ENCODE measurements around the gene NEUROG1. TPM values are rescaled to one million over a fixed set of nuclear protein-coding genes. Genes with fewer than 3 reads are reported as not detected.

NEUROG1 gene
- total and polyA plus RNA-seq, 2 of the 13 experiments (the other 11 are each of a cell fraction or from before 2014, with no cell fraction given) = not detected

DNA sequence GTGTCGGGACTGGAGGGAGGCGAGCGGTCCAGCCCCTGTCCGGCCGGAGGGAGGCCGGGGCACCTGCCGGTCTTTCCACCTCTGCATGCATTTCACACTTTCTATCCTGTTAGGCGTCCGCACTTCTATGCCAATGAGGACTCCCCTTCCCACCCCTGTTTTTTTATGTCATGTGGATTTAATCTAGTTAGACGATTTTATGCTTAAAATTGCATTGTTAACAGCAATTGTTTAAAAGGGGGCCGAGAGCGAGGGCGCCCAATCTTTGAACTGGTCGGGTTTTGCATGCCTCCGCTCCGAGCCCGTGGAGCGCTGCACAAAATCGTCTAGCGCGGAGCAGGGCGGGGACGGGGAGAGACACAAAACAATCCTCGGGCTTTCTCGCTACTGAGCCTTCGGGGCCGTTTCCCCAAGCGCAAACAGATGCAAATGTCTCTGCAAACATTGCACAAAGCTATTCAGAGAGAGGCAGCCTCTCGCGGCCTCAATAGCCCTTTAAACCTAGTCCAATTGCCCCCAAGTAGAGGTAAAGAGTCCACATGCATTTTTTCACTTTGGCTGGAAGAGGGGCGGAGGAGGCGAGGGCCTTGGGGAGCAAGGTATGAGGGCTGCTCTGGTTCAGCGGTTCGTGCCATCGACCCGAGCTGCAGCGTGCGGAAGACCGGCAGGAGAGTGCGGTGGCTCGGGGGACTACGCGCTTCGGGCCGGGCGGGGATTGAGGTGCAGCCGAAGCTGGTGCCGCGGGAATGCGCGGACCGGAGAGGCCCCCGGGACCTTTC, 46.1 kb downstream of the NEUROG1 start (continued):
- TF ChIP-seq, protein P1, sequence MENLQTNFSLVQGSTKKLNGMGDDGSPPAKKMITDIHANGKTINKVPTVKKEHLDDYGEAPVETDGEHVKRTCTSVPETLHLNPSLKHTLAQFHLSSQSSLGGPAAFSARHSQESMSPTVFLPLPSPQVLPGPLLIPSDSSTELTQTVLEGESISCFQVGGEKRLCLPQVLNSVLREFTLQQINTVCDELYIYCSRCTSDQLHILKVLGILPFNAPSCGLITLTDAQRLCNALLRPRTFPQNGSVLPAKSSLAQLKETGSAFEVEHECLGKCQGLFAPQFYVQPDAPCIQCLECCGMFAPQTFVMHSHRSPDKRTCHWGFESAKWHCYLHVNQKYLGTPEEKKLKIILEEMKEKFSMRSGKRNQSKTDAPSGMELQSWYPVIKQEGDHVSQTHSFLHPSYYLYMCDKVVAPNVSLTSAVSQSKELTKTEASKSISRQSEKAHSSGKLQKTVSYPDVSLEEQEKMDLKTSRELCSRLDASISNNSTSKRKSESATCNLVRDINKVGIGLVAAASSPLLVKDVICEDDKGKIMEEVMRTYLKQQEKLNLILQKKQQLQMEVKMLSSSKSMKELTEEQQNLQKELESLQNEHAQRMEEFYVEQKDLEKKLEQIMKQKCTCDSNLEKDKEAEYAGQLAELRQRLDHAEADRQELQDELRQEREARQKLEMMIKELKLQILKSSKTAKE (CRISPR knock-in tag; IDR thresholded peaks at IDR 0.05; ENCODE audit: borderline replicate concordance) = peak; percentile 70; the same call in 1 of the 2 replicates
- no peak for TF ChIP-seq SETDB1 (CRISPR knock-in tag; IDR thresholded peaks at IDR 0.05; ENCODE audit: borderline replicate concordance)
- peak; percentile 42; the same call in 1 of the 2 replicates for TF ChIP-seq ATF7-NPFF (CRISPR knock-in tag; IDR thresholded peaks at IDR 0.05; ENCODE audit: low read depth)
- TF ChIP-seq, protein P2, sequence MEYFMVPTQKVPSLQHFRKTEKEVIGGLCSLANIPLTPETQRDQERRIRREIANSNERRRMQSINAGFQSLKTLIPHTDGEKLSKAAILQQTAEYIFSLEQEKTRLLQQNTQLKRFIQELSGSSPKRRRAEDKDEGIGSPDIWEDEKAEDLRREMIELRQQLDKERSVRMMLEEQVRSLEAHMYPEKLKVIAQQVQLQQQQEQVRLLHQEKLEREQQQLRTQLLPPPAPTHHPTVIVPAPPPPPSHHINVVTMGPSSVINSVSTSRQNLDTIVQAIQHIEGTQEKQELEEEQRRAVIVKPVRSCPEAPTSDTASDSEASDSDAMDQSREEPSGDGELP (IDR thresholded peaks at IDR 0.05; ENCODE audit: borderline replicate concordance, low read depth) = no peak
- no peak for TF ChIP-seq CHD2 (IDR thresholded peaks at IDR 0.05; ENCODE audit: low read depth, low read length)
- TF ChIP-seq MTF2 (CRISPR knock-in tag; IDR thresholded peaks at IDR 0.05; ENCODE audit: borderline replicate concordance) = peak; percentile 29; the same call in 1 of the 2 replicates
- TF ChIP-seq ZMYM4 (CRISPR knock-in tag; IDR thresholded peaks at IDR 0.05) = peak; percentile 29; the same call in 1 of the 2 replicates
- TF ChIP-seq ZNF761 (CRISPR knock-in tag; conservative IDR thresholded peaks at IDR 0.05) = no peak
- TF ChIP-seq, protein P3, sequence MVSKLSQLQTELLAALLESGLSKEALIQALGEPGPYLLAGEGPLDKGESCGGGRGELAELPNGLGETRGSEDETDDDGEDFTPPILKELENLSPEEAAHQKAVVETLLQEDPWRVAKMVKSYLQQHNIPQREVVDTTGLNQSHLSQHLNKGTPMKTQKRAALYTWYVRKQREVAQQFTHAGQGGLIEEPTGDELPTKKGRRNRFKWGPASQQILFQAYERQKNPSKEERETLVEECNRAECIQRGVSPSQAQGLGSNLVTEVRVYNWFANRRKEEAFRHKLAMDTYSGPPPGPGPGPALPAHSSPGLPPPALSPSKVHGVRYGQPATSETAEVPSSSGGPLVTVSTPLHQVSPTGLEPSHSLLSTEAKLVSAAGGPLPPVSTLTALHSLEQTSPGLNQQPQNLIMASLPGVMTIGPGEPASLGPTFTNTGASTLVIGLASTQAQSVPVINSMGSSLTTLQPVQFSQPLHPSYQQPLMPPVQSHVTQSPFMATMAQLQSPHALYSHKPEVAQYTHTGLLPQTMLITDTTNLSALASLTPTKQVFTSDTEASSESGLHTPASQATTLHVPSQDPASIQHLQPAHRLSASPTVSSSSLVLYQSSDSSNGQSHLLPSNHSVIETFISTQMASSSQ (IDR thresholded peaks at IDR 0.05; ENCODE audit: low read depth) = 0 out of 2 replicates have a peak, but pooled peaks have one; percentile 21
- TF ChIP-seq, protein P3 (CRISPR knock-in tag; IDR thresholded peaks at IDR 0.05; ENCODE audit: borderline replicate concordance) = 0 out of 2 replicates have a peak, but pooled peaks have one; percentile 5
- peak; percentile 64; the same call in 1 of the 2 replicates for TF ChIP-seq ZNF205 (CRISPR knock-in tag; IDR thresholded peaks at IDR 0.05)
- peak; percentile 61; the same call in 1 of the 2 replicates for TF ChIP-seq NCOR1 (IDR thresholded peaks at IDR 0.05; ENCODE audit: borderline replicate concordance, low read length)
- peak; percentile 79 for TF ChIP-seq HNF4G (IDR thresholded peaks at IDR 0.05; ENCODE audit: borderline replicate concordance, low read depth, low read length)
- no peak for TF ChIP-seq HNF4G (CRISPR knock-in tag; IDR thresholded peaks at IDR 0.05; ENCODE audit: borderline replicate concordance, low read depth)
- no peak for TF ChIP-seq RNF2 (conservative IDR thresholded peaks at IDR 0.05; ENCODE audit: low read depth)
- 0 out of 2 replicates have a peak, but pooled peaks have one; percentile 4 for TF ChIP-seq NRL (CRISPR knock-in tag; IDR thresholded peaks at IDR 0.05; ENCODE audit: borderline replicate concordance)
- TF ChIP-seq NR2F6 (IDR thresholded peaks at IDR 0.05) = peak; percentile 29; the same call in 1 of the 2 replicates
- TF ChIP-seq NR2F6 (CRISPR knock-in tag; IDR thresholded peaks at IDR 0.05) = 0 out of 2 replicates have a peak, but pooled peaks have one; percentile 23
- TF ChIP-seq PHF21A (CRISPR knock-in tag; IDR thresholded peaks at IDR 0.05) = peak; percentile 55; the same call in 1 of the 2 replicates
- TF ChIP-seq DPF2 (CRISPR knock-in tag; IDR thresholded peaks at IDR 0.05; ENCODE audit: borderline replicate concordance, low read depth) = peak; percentile 37; the same call in 1 of the 2 replicates
- TF ChIP-seq ZFY (CRISPR knock-in tag; IDR thresholded peaks at IDR 0.05) = peak; percentile 40
- TF ChIP-seq FOXJ3 (CRISPR knock-in tag; IDR thresholded peaks at IDR 0.05; ENCODE audit: borderline replicate concordance) = peak; percentile 67
- TF ChIP-seq REXO4 (CRISPR knock-in tag; IDR thresholded peaks at IDR 0.05; ENCODE audit: borderline replicate concordance) = no peak
